Endothelial cell (in vitro differentiated cells): Measurements from ENCODE around the gene VSIG4. TPM values are rescaled to one million over a fixed set of nuclear protein-coding genes. Genes with fewer than 3 reads are reported as not detected.

Source experiments
- DNase-seq: peaks from one replicate; pipeline ENCODE4 v3.0.0; 2021; ENCODE audit warnings: low spot score
- H3K27ac Mint-ChIP-seq: one replicate; pipeline ENCODE4 v1.8.0; 2021; ENCODE audit warnings: mixed read lengths, inconsistent platforms; ENCODE audit not compliant: unreplicated experiment
- H3K27me3 Mint-ChIP-seq: one replicate; pipeline ENCODE4 v1.8.0; 2021; ENCODE audit warnings: mild to moderate bottlenecking, moderate library complexity, mixed read lengths, inconsistent platforms; ENCODE audit not compliant: unreplicated experiment
- H3K36me3 Mint-ChIP-seq: one replicate; pipeline ENCODE4 v1.8.0; 2021; ENCODE audit warnings: mild to moderate bottlenecking, low read depth, mixed read lengths, inconsistent platforms; ENCODE audit not compliant: unreplicated experiment
- H3K4me1 Mint-ChIP-seq: one replicate; pipeline ENCODE4 v1.8.0; 2021; ENCODE audit warnings: mild to moderate bottlenecking, mixed read lengths, inconsistent platforms; ENCODE audit not compliant: unreplicated experiment
- H3K4me3 Mint-ChIP-seq: one replicate; pipeline ENCODE4 v1.8.0; 2021; ENCODE audit warnings: mild to moderate bottlenecking, mixed read lengths, inconsistent platforms; ENCODE audit not compliant: unreplicated experiment
- H3K9me3 Mint-ChIP-seq: one replicate; pipeline ENCODE4 v1.8.0; 2021; ENCODE audit warnings: mixed read lengths, inconsistent platforms; ENCODE audit not compliant: unreplicated experiment
- long read RNA-seq: library from polyadenylated mRNA; unstranded; transcript quantifications from one replicate; pipeline ENCODE4 v2.0.0, GENCODE V29; 2020; ENCODE audit not compliant: unreplicated experiment
- total RNA-seq: library from RNA; stranded (reverse); fragmentation: NEBNext Ultra II Directional; extraction: Animal tissue kit (Norgen Biotek cat#: 25700); gene quantifications from one replicate; pipeline ENCODE4 v1.2.1, GENCODE V29; 2021; ENCODE audit not compliant: unreplicated experiment
- TF ChIP-seq, protein P1 (sequence below): fragments of 200-600 bp; sonication (generic); IDR thresholded peaks from one replicate; pipeline ENCODE4 v1.5.0; 2021; ENCODE audit warnings: antibody characterized with exemption; ENCODE audit not compliant: unreplicated experiment

VSIG4 gene, protein sequence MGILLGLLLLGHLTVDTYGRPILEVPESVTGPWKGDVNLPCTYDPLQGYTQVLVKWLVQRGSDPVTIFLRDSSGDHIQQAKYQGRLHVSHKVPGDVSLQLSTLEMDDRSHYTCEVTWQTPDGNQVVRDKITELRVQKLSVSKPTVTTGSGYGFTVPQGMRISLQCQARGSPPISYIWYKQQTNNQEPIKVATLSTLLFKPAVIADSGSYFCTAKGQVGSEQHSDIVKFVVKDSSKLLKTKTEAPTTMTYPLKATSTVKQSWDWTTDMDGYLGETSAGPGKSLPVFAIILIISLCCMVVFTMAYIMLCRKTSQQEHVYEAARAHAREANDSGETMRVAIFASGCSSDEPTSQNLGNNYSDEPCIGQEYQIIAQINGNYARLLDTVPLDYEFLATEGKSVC
- total RNA-seq = not detected
- long read RNA-seq = 0 reads

DNA sequence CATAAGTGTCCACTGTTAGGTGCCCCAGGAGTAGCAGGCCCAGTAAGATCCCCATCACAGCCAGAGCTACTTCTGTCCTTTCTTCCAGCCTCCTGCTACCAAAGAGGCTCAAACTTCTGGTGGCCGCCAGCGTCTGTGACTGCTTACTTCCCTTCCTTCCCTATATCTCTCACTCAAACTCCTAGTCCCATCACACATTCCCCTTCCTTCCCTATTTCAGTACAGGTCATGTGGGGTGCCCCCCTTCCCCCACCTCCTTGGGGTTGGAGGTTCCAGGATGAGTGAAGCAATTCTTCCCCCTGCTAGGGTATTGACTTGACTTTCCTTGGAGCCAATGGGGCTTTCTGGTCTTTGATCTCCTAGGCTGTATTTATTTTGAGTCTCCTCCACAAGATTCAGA, at the start of gene VSIG4:
VSIG4 (minus strand) TSS at position 137 of the 400 bp plus-strand sequence; CDS start at position 55, 82 bp downstream.
- Mint-ChIP-seq H3K27ac (no peak within 1 kb of the TSS), H3K4me3 (no peak within 1 kb of the TSS), H3K27me3 (no peaks in the 10 kb centered on the region), H3K9me3 (no peaks in the 10 kb centered on the region), H3K4me1 (peaks cover 3% of the 10 kb centered on the region), H3K36me3 (no peaks in the 10 kb centered on the region)
- no peak for DNase-seq
- TF ChIP-seq, protein P1, sequence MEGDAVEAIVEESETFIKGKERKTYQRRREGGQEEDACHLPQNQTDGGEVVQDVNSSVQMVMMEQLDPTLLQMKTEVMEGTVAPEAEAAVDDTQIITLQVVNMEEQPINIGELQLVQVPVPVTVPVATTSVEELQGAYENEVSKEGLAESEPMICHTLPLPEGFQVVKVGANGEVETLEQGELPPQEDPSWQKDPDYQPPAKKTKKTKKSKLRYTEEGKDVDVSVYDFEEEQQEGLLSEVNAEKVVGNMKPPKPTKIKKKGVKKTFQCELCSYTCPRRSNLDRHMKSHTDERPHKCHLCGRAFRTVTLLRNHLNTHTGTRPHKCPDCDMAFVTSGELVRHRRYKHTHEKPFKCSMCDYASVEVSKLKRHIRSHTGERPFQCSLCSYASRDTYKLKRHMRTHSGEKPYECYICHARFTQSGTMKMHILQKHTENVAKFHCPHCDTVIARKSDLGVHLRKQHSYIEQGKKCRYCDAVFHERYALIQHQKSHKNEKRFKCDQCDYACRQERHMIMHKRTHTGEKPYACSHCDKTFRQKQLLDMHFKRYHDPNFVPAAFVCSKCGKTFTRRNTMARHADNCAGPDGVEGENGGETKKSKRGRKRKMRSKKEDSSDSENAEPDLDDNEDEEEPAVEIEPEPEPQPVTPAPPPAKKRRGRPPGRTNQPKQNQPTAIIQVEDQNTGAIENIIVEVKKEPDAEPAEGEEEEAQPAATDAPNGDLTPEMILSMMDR = no peak

DNA sequence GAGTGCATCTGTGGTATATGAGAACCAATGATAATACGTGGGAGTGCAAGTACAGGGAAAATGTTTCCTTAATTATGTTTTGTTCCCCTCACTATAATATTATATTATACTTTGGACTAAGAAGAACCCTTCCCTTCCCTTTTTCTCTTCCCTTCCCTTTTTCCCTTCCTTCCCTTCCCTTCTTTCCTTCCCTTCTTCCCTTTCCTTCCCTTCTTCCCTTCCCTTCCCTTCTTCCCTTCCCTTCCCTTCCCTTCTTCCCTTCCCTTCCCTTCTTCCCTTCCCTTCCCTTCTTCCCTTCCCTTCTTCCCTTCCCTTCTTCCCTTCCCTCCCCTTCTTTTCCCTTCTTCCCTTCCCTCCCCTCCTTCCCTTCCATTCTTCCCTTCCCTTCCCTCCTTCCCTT, 36.9 kb upstream of the VSIG4 start:
- H3K4me1 Mint-ChIP-seq = no peaks in the 10 kb centered on the region

DNA sequence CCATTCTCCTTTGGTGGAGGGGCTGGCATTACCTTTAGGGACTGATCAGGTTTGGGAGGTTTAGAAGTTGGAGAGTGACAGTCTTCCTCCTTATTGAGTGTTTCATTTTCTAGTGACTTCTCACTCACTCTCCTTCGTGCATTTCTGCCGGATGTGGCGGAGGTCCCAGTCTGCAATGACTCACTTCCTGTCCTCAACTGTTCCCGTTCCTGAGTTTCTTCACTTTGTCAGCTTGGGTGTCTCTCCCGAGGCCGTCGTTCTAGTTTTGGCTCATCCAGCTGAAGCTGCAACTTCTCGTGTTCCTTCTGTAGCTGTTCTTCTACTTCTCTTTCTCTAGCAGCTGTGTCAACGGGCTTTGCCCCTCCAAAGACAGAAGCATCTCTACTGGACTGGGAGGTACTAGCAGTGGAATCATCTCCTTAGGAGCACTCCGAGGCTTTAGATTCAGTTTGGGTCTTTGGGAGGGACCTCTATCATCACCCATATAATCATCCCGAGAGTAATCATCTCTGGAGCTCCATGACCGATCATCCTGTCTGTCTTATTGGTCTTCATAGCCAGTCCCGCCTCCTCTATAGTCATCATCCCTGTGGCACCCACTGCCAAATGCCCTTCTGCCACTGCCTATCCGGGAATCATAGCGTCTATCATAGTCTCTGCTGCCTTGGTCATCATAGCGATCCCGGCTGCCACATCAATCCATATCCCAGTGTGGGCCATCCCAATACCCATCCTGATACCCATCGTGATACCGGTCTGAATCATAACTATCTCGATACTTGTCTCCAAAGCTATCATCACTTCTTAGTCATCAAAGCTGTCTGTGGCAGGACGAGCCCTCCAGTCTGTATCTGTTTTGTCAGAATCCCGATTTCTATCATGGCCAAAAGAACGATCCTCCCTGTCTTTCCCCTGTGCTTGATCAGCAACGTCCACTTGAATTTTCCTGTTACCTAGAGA, 35.3 kb upstream of the VSIG4 start:
- DNase-seq = no peak
- Mint-ChIP-seq H3K27ac (no peak overlapping the region), H3K9me3 (no peaks in the 10 kb centered on the region), H3K36me3 (peaks cover 3% of the 10 kb centered on the region), H3K27me3 (peaks cover 2% of the 10 kb centered on the region), H3K4me3 (no peak overlapping the region), H3K4me1 (no peaks in the 10 kb centered on the region)
- TF ChIP-seq, protein P1 = no peak

More for the DNA sequence above, 36.9 kb upstream of the VSIG4 start:
- no peaks in the 10 kb centered on the region for H3K9me3 Mint-ChIP-seq
- no peak overlapping the region for H3K27ac Mint-ChIP-seq
- no peak overlapping the region for H3K4me3 Mint-ChIP-seq
- H3K36me3 Mint-ChIP-seq = peaks cover 3% of the 10 kb centered on the region
- DNase-seq = no peak
- TF ChIP-seq, protein P1 = no peak
- H3K27me3 Mint-ChIP-seq = peaks cover 2% of the 10 kb centered on the region

DNA sequence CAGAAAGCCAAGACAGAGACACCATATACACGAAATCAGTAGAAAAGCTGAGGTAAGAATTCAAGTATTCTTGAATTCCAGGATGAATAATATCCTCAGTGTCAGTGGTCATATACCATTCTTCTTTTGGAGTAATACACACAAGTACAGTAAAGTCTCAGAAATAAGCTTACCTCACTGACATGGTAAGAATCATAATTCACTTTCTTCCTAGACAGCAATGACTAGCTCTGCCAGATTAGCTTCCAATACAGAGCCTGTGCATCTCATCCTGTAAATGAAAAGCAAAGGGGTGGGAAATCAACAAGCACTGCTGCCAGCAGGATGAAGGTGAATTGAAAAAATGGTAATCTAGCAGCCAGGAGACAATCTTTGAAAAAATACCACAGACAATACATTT, 31.2 kb upstream of the VSIG4 start:
- H3K36me3 Mint-ChIP-seq = peaks cover 3% of the 10 kb centered on the region
- H3K4me3 Mint-ChIP-seq = no peak overlapping the region
- no peaks in the 10 kb centered on the region for H3K4me1 Mint-ChIP-seq
- H3K9me3 Mint-ChIP-seq = no peaks in the 10 kb centered on the region
- H3K27me3 Mint-ChIP-seq = peaks cover 2% of the 10 kb centered on the region
- TF ChIP-seq, protein P1 = no peak
- DNase-seq = no peak
- no peak overlapping the region for H3K27ac Mint-ChIP-seq
